A549 (cell line): ENCODE results near the gene FHIP2A. TPM values are rescaled to one million over a fixed set of nuclear protein-coding genes. Genes with fewer than 3 reads are reported as not detected.

Experiments used
- ATAC-seq, 2 experiments: fragments of 200-7000 bp in 1 of 2; fragments of >200 bp in 1 of 2; cut with Nextera tagmentation in 1 of 2; cut with Tn5 transposase in 1 of 2; 3 replicates each; pipeline versions ENCODE4 v1.8.0 to v1.9.1; 2018 to 2020; ENCODE audit warnings: mild to moderate bottlenecking in 1 of 2, moderate library complexity in 1 of 2
- CTCF ChIA-PET: fragments of 300-600 bp; sonication (Branson Sonifier 250); formaldehyde crosslinking; extraction: SDS; loops from one replicate; lab custom pipeline; 2021; ENCODE audit warnings: antibody characterized with exemption, inconsistent platforms; lab: Yijun Ruan, JAX
- POLR2A ChIA-PET: fragments of 350-600 bp; formaldehyde crosslinking; extraction: SDS; loops from one replicate; lab custom pipeline; 2021; ENCODE audit warnings: antibody characterized with exemption, inconsistent platforms; lab: Yijun Ruan, JAX
- DNase-seq, 2 experiments: peaks; one replicate each; pipeline versions ENCODE4 v3.0.0 to v3.0.0-alpha.2; 2011 to 2016; ENCODE audit warnings: low read depth in 1 of 2, low spot score in 1 of 2
- FAIRE-seq: peaks from 2 replicates; lab custom pipeline; 2011; peaks lifted over from hg19 to GRCh38; lab: Jason Lieb, UNC
- H3K27ac ChIP-seq, 2 experiments: fragments of >200 bp; sonication (Bioruptor Twin); formaldehyde crosslinking; 3 replicates each; pipeline ENCODE4 v1.5.1; 2016 to 2017
- H3K4me1 ChIP-seq: fragments of >200 bp; sonication (Bioruptor Twin); formaldehyde crosslinking; 3 replicates; pipeline ENCODE4 v1.6.1; 2016
- H3K4me2 ChIP-seq: fragments of >200 bp; sonication (Bioruptor Twin); formaldehyde crosslinking; 3 replicates; pipeline ENCODE4 v1.6.1; 2016
- H3K4me3 ChIP-seq: fragments of >200 bp; sonication (Bioruptor Twin); formaldehyde crosslinking; 3 replicates; pipeline ENCODE4 v1.5.1; 2016
- H3K9me3 ChIP-seq: fragments of >200 bp; sonication (Bioruptor Twin); formaldehyde crosslinking; 3 replicates; pipeline ENCODE4 v1.6.1; 2016
- ATOH8 ChIP-seq: fragments of 250-450 bp; sonication (Bioruptor Pico); IDR thresholded peaks from 2 replicates; pipeline ENCODE4 v1.5.0; 2020; ENCODE audit warnings: low read depth, mild to moderate bottlenecking, moderate library complexity
- EP300 ChIP-seq, 2 experiments: fragments of >200 bp; sonication (Bioruptor Twin); formaldehyde crosslinking; IDR thresholded peaks; 2 replicates in 1 of 2; 3 replicates in 1 of 2; pipeline ENCODE4 v1.6.1; 2016 to 2017
- ESRRA ChIP-seq: fragments of 150-350 bp; IDR thresholded peaks from 2 replicates; pipeline ENCODE4 v1.6.1; 2014; ENCODE audit warnings: mild to moderate bottlenecking, low read length, borderline replicate concordance
- FOXS1 ChIP-seq: fragments of 250-450 bp; sonication (Bioruptor Pico); IDR thresholded peaks from 2 replicates; pipeline ENCODE4 v1.5.0; 2020; ENCODE audit warnings: mild to moderate bottlenecking, moderate library complexity
- GATA3 ChIP-seq: IDR thresholded peaks from 2 replicates; pipeline ENCODE4 v1.6.1; 2012; ENCODE audit warnings: borderline replicate concordance
- HOXA7 ChIP-seq: fragments of 250-450 bp; sonication (Bioruptor Pico); IDR thresholded peaks from 2 replicates; pipeline ENCODE4 v1.5.0; 2020; ENCODE audit warnings: mild to moderate bottlenecking, moderate library complexity
- KDM1A ChIP-seq: fragments of 200-600 bp; sonication (generic); IDR thresholded peaks from 2 replicates; pipeline ENCODE4 v1.6.1; 2016; ENCODE audit warnings: low read depth, mild to moderate bottlenecking
- MYC ChIP-seq: IDR thresholded peaks from 2 replicates; pipeline ENCODE4 v1.6.1; 2012; ENCODE audit warnings: mild to moderate bottlenecking, inconsistent platforms, low read length, improper control_type of control experiment, borderline replicate concordance
- NFE2L2 ChIP-seq: fragments of 150-350 bp; conservative IDR thresholded peaks from 2 replicates; pipeline ENCODE4 v1.6.1; 2014; ENCODE audit warnings: low read length
- PHF8 ChIP-seq: fragments of 200-600 bp; sonication (generic); IDR thresholded peaks from 2 replicates; pipeline ENCODE4 v1.6.1; 2016; ENCODE audit warnings: low read depth, mild to moderate bottlenecking, antibody characterized with exemption, moderate library complexity, borderline replicate concordance
- RAD21 ChIP-seq, 2 experiments: fragments of >200 bp in 1 of 2; sonication (Bioruptor Twin) in 1 of 2; formaldehyde crosslinking in 1 of 2; IDR thresholded peaks in 1 of 2; conservative IDR thresholded peaks in 1 of 2; 2 replicates in 1 of 2; 3 replicates in 1 of 2; pipeline ENCODE4 v1.6.1; 2012 to 2018; ENCODE audit warnings: inconsistent platforms in 1 of 2
- REST ChIP-seq: fragments of 200-600 bp; sonication (generic); IDR thresholded peaks from 2 replicates; pipeline ENCODE4 v1.6.1; 2016; ENCODE audit warnings: antibody characterized with exemption, mild to moderate bottlenecking, moderate library complexity
- RNF2 ChIP-seq: fragments of 200-600 bp; sonication (generic); IDR thresholded peaks from 2 replicates; pipeline ENCODE4 v1.6.1; 2016; ENCODE audit warnings: low read depth, mild to moderate bottlenecking, antibody characterized with exemption, moderate library complexity, borderline replicate concordance
- SREBF2 ChIP-seq: fragments of 450-650 bp; IDR thresholded peaks from 2 replicates; pipeline ENCODE4 v1.6.1; 2014; ENCODE audit warnings: mild to moderate bottlenecking, moderate library complexity
- TFCP2L1 ChIP-seq: fragments of 250-450 bp; sonication (Bioruptor Pico); IDR thresholded peaks from 2 replicates; pipeline ENCODE4 v1.5.0; 2021; ENCODE audit warnings: mild to moderate bottlenecking
- TP53 ChIP-seq: fragments of 250-450 bp; sonication (Bioruptor Pico); IDR thresholded peaks from 2 replicates; pipeline ENCODE4 v1.5.0; 2021; ENCODE audit warnings: mild to moderate bottlenecking, moderate library complexity
- ZNF302 ChIP-seq: fragments of 250-450 bp; sonication (Bioruptor Pico); IDR thresholded peaks from 2 replicates; pipeline ENCODE4 v1.9.0; 2021; ENCODE audit warnings: inconsistent platforms, mild to moderate bottlenecking, moderate library complexity
- WGBS: methylation state at CpG from one replicate; pipeline ENCODE4 v1.1.6; 2017; ENCODE audit errors: missing lambda C conversion rate; 5-methylcytosine and 5-hydroxymethylcytosine counted together
- polyA plus RNA-seq, 4 experiments: library from polyadenylated mRNA; depleted of rRNA in 3 of 4; stranded (reverse); fragments of >200 nt; fragmentation: RNase III in 1 of 4; extraction: RNeasy Plus Mini Kit Qiagen cat#74134 plus additional on column Dnase treatment in 1 of 4; gene quantifications; 2 replicates in 3 of 4; 3 replicates in 1 of 4; pipeline ENCODE4 v1.2.3, GENCODE V29; 2011 to 2017
- TF ChIP-seq, protein P1 (sequence below): fragments of 250-450 bp; sonication (Bioruptor Pico); IDR thresholded peaks from 2 replicates; pipeline ENCODE4 v1.5.0; 2021; ENCODE audit warnings: mild to moderate bottlenecking, moderate library complexity, borderline replicate concordance
- TF ChIP-seq, protein P2 (sequence below): fragments of >200 bp; sonication (Bioruptor Twin); formaldehyde crosslinking; IDR thresholded peaks from 3 replicates; pipeline ENCODE4 v1.6.1; 2016
- TF ChIP-seq, protein P3 (sequence below): fragments of 150-350 bp; IDR thresholded peaks from 2 replicates; pipeline ENCODE4 v1.6.1; 2014; ENCODE audit warnings: low read depth, mild to moderate bottlenecking, low read length

The FHIP2A gene
- polyA plus RNA-seq, 2 of the 4 experiments (the other 2 are of a cell fraction): 8.9 to 18.4 TPM

DNA sequence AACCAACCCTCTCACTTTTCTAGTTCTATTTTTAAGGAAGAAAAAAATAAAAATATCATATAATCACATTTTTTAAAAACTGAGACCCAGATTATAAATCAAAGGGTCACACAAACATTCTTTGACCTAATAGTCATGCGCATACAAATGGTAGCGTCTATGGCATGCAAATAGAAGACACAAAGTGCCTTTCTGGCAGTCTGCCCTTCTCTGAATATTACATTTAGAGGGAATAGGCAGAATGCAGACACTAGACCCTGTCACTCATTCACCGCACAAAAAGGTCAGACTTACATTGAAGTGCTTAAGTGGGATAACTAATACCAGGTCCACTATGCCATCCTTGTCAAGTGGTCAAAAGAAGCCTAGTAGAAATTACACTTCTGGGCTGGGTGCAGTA is 26.5 kb upstream of the FHIP2A start:
- no peak overlapping the region for H3K27ac ChIP-seq
- no peak for TF ChIP-seq PHF8
- TF ChIP-seq ESRRA: no peak
- no peak for TF ChIP-seq REST
- TF ChIP-seq, protein P1, sequence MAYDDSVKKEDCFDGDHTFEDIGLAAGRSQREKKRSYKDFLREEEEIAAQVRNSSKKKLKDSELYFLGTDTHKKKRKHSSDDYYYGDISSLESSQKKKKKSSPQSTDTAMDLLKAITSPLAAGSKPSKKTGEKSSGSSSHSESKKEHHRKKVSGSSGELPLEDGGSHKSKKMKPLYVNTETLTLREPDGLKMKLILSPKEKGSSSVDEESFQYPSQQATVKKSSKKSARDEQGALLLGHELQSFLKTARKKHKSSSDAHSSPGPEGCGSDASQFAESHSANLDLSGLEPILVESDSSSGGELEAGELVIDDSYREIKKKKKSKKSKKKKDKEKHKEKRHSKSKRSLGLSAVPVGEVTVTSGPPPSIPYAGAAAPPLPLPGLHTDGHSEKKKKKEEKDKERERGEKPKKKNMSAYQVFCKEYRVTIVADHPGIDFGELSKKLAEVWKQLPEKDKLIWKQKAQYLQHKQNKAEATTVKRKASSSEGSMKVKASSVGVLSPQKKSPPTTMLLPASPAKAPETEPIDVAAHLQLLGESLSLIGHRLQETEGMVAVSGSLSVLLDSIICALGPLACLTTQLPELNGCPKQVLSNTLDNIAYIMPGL: no peak
- no peak for TF ChIP-seq EP300 (IDR thresholded peaks at IDR 0.05)
- no peak for TF ChIP-seq TP53 (CRISPR knock-in tag)
- no peak for TF ChIP-seq ATOH8 (CRISPR knock-in tag)
- TF ChIP-seq NFE2L2: no peak
- TF ChIP-seq SREBF2: no peak
- no peak for TF ChIP-seq FOXS1 (CRISPR knock-in tag)
- ATAC-seq (no peak), FAIRE-seq (no peak), DNase-seq (no peak)
- no peak overlapping the region for H3K4me3 ChIP-seq
- no peaks in the 10 kb centered on the region for H3K9me3 ChIP-seq
- H3K4me1 ChIP-seq: no peaks in the 10 kb centered on the region
- ChIA-PET POLR2A (no interaction called here), CTCF (interaction anchor here (7.7 kb wide), 1 partner anchor 27 kb away, joined by 29 read pairs; the partner anchor contains the start of gene FHIP2A)
- 85% methylated on average over 3 of the region's 3 CpGs for WGBS
- H3K4me2 ChIP-seq: no peak overlapping the region

DNA sequence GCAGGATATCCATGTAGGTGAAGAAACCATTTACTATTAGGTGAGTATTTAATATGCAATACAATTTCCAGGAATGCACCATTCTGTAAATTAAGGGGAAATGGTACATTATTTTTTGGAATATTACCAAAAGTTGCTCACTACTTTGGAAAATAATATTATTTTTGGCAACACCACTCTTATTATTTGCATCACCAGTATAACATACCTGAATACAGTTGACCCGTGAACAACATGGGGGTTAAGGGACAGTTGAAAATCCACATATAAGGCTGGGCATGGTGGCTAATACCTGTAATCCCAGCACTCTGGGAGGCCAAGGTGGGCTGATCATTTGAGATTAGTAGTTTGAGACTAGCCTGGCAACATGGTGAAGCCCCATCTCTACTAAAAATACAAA is 21.2 kb upstream of the FHIP2A start:
- ChIA-PET POLR2A (no interaction called here), CTCF (no interaction called here)
- H3K4me1 ChIP-seq: no peaks in the 10 kb centered on the region
- H3K27ac ChIP-seq: no peak overlapping the region
- H3K4me2 ChIP-seq: no peak overlapping the region
- FAIRE-seq: no peak
- no peak for ATAC-seq
- TF ChIP-seq SREBF2: no peak
- no peak for TF ChIP-seq ZNF302
- TF ChIP-seq MYC: no peak
- TF ChIP-seq, protein P2, sequence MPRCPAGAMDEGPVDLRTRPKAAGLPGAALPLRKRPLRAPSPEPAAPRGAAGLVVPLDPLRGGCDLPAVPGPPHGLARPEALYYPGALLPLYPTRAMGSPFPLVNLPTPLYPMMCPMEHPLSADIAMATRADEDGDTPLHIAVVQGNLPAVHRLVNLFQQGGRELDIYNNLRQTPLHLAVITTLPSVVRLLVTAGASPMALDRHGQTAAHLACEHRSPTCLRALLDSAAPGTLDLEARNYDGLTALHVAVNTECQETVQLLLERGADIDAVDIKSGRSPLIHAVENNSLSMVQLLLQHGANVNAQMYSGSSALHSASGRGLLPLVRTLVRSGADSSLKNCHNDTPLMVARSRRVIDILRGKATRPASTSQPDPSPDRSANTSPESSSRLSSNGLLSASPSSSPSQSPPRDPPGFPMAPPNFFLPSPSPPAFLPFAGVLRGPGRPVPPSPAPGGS: no peak
- TF ChIP-seq TFCP2L1 (CRISPR knock-in tag): no peak
- TF ChIP-seq PHF8: no peak
- TF ChIP-seq, protein P3, sequence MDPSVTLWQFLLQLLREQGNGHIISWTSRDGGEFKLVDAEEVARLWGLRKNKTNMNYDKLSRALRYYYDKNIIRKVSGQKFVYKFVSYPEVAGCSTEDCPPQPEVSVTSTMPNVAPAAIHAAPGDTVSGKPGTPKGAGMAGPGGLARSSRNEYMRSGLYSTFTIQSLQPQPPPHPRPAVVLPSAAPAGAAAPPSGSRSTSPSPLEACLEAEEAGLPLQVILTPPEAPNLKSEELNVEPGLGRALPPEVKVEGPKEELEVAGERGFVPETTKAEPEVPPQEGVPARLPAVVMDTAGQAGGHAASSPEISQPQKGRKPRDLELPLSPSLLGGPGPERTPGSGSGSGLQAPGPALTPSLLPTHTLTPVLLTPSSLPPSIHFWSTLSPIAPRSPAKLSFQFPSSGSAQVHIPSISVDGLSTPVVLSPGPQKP: no peak
- no peak for TF ChIP-seq RAD21 (conservative IDR thresholded peaks at IDR 0.05 in 1 of 2, IDR thresholded peaks at IDR 0.05 in 1 of 2)
- no peak for TF ChIP-seq HOXA7
- no peak for TF ChIP-seq KDM1A
- TF ChIP-seq RNF2: no peak
- TF ChIP-seq GATA3: no peak
- TF ChIP-seq, all 56 proteins: peak for 0
- 79% methylated on average over 1 of the region's 1 CpG for WGBS
- no peaks in the 10 kb centered on the region for H3K9me3 ChIP-seq
- no peak overlapping the region for H3K4me3 ChIP-seq
- no peak for DNase-seq
